Measurements from ENCODE around the gene PLAC1.

Gene PLAC1

GRCh38 chrX:134604701-134605311, 53.5 kb downstream of the PLAC1 start:
- H3K27me3 ChIP-seq (ENCODE audit: control insufficient read depth, low read length): no peaks in the 10 kb centered on the region
- no peaks in the 10 kb centered on the region for H3K9me2 ChIP-seq (replicated peaks; ENCODE audit: control insufficient read depth, low read length)
- no peaks in the 10 kb centered on the region for H3K79me2 ChIP-seq (ENCODE audit: control insufficient read depth, low read length)
- no peaks in the 10 kb centered on the region for H3K9me3 ChIP-seq (ENCODE audit: control insufficient read depth, insufficient read depth, low read length)
- no peaks in the 10 kb centered on the region for H3K36me3 ChIP-seq (ENCODE audit: control insufficient read depth, low read length)
- no peak overlapping the region for H3K4me3 ChIP-seq (ENCODE audit: low read length)
- H3K4me2 ChIP-seq (ENCODE audit: low read length): no peak overlapping the region
- no peak for TF ChIP-seq EZH2phosphoT487 (IDR thresholded peaks at IDR 0.05; ENCODE audit: borderline replicate concordance, low read length)
- TF ChIP-seq CTCF (IDR thresholded peaks at IDR 0.05; ENCODE audit: low read depth, low read length, poor library complexity, severe bottlenecking): no peak
- H3K4me1 ChIP-seq (ENCODE audit: control insufficient read depth, low read length): no peaks in the 10 kb centered on the region
- no peaks in the 10 kb centered on the region for H4K20me1 ChIP-seq (ENCODE audit: control insufficient read depth, insufficient read depth, low read depth, low read length)
- H3K27ac ChIP-seq (ENCODE audit: low read depth, low read length): no peak overlapping the region
- no peaks in the 10 kb centered on the region for H3F3A ChIP-seq (ENCODE audit: control insufficient read depth, insufficient read depth)

- no peak overlapping the region for H3K4me3 ChIP-seq (ENCODE audit: low read length)
- no peaks in the 10 kb centered on the region for H4K20me1 ChIP-seq (ENCODE audit: control insufficient read depth, insufficient read depth, low read depth, low read length)
- no peaks in the 10 kb centered on the region for H3K4me1 ChIP-seq (ENCODE audit: control insufficient read depth, low read length)
- H3K27me3 ChIP-seq (ENCODE audit: control insufficient read depth, low read length): no peaks in the 10 kb centered on the region
- TF ChIP-seq CTCF (IDR thresholded peaks at IDR 0.05; ENCODE audit: low read depth, low read length, poor library complexity, severe bottlenecking): no peak
- no peak for TF ChIP-seq EZH2phosphoT487 (IDR thresholded peaks at IDR 0.05; ENCODE audit: borderline replicate concordance, low read length)
- H3K9me3 ChIP-seq (ENCODE audit: control insufficient read depth, insufficient read depth, low read length): no peaks in the 10 kb centered on the region
- no peaks in the 10 kb centered on the region for H3K9me2 ChIP-seq (replicated peaks; ENCODE audit: control insufficient read depth, low read length)
- H3K27ac ChIP-seq (ENCODE audit: low read depth, low read length): no peak overlapping the region
- H3K36me3 ChIP-seq (ENCODE audit: control insufficient read depth, low read length): no peaks in the 10 kb centered on the region
- no peaks in the 10 kb centered on the region for H3F3A ChIP-seq (ENCODE audit: control insufficient read depth, insufficient read depth)
- no peaks in the 10 kb centered on the region for H3K79me2 ChIP-seq (ENCODE audit: control insufficient read depth, low read length)
- no peak overlapping the region for H3K4me2 ChIP-seq (ENCODE audit: low read length)
Measured at GRCh38 chrX:134603806-134604700, 54.2 kb downstream of the PLAC1 start.

DNA sequence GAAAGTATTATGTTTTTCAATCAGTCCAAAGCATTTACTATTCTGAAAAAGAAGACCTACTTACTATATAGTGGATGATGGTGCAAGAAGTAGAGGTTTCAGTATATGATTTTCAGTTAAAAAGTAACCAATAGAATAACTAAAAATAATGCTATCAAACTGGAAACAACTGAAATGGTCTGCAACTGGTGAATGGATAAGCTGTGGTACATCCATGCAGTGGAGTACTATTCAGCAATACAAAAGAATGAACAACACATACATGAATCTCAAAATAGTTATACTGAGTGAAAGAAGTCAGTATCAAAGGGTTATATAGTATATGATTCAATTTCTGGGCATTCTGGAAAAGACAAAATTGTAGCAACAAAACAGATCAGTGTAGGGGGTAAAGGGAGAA, 55.9 kb downstream of the PLAC1 start:
- Histone ChIP-seq H3K9me2 (replicated peaks; ENCODE audit: control insufficient read depth, low read length) (no peaks in the 10 kb centered on the region), H3K36me3 (ENCODE audit: control insufficient read depth, low read length) (no peaks in the 10 kb centered on the region), H3K4me2 (ENCODE audit: low read length) (no peak overlapping the region), H3K4me3 (ENCODE audit: low read length) (no peak overlapping the region), H3K4me1 (ENCODE audit: control insufficient read depth, low read length) (no peaks in the 10 kb centered on the region), H3F3A (ENCODE audit: control insufficient read depth, insufficient read depth) (no peaks in the 10 kb centered on the region), H3K79me2 (ENCODE audit: control insufficient read depth, low read length) (no peaks in the 10 kb centered on the region), H3K27me3 (ENCODE audit: control insufficient read depth, low read length) (no peaks in the 10 kb centered on the region), H4K20me1 (ENCODE audit: control insufficient read depth, insufficient read depth, low read depth, low read length) (no peaks in the 10 kb centered on the region), H3K27ac (ENCODE audit: low read depth, low read length) (no peak overlapping the region), H3K9me3 (ENCODE audit: control insufficient read depth, insufficient read depth, low read length) (no peaks in the 10 kb centered on the region)
- TF ChIP-seq EZH2phosphoT487 (IDR thresholded peaks at IDR 0.05; ENCODE audit: borderline replicate concordance, low read length) (no peak), CTCF (IDR thresholded peaks at IDR 0.05; ENCODE audit: low read depth, low read length, poor library complexity, severe bottlenecking) (no peak)
